Skeletal muscle satellite cell (primary cell): ENCODE results near the gene STAC.

Experiments
- H3K27me3 ChIP-seq: 2 replicates; pipeline ENCODE4 v1.7.0; 2013; ENCODE audit warnings: low read length; ENCODE audit not compliant: control insufficient read depth, insufficient read depth
- H3K36me3 ChIP-seq: 2 replicates; pipeline ENCODE4 v1.7.0; 2013; ENCODE audit warnings: mild to moderate bottlenecking, control low read depth, low read length; ENCODE audit not compliant: insufficient read depth
- H3K4me1 ChIP-seq: 2 replicates; pipeline ENCODE4 v1.7.0; 2013; ENCODE audit warnings: low read length; ENCODE audit not compliant: control insufficient read depth, insufficient read depth
- H3K4me2 ChIP-seq: 2 replicates; pipeline ENCODE4 v1.7.0; 2013; ENCODE audit warnings: mild to moderate bottlenecking, low read length
- H3K4me3 ChIP-seq: 2 replicates; pipeline ENCODE4 v1.7.0; 2013; ENCODE audit warnings: low read length
- H3K9ac ChIP-seq: 2 replicates; pipeline ENCODE4 v1.7.0; 2013; ENCODE audit warnings: mild to moderate bottlenecking, low read depth, low read length, moderate library complexity
- H3K9me3 ChIP-seq: replicated peaks from 2 replicates; pipeline ENCODE4 v1.7.0; 2013; ENCODE audit warnings: mild to moderate bottlenecking, control low read depth, low read length

The STAC gene

DNA sequence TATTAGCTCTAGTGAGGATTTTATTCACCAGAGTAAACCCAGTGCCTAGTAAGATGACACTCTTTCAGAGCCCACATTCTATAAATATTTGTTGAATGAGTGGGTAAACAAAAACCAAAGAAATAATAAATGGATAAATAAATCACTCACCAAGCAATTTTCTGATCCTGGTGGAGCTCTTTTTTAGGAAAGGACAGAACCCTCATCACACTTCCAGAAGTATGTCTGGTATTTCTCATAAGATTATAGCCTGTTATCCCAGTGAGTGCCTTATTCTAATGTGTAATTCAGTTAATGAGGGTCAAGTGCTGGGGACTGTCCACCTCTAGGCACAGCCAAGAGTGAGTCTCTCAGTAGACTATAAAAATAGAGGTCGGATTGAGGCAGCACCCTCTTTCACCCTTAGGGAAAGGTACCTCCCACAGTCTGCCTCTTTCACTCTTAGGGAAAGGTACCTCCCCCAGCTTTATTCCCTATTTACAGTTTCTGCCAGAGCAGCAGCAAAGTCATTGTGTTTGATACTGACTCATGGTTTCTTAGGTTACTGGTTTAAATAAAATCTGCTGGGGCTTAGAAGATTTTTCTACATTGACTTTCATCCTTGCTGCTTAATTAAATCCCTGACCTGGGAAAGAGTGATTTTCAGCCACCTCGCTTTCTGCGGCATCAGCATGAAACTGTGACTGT is 145.0 kb downstream of the STAC start:
- Histone ChIP-seq H3K36me3 (no peaks in the 10 kb centered on the region), H3K9me3 (no peaks in the 10 kb centered on the region), H3K4me1 (peaks cover 9% of the 10 kb centered on the region), H3K27me3 (no peaks in the 10 kb centered on the region), H3K4me2 (no peak overlapping the region), H3K4me3 (no peak overlapping the region), H3K9ac (no peak overlapping the region)

DNA sequence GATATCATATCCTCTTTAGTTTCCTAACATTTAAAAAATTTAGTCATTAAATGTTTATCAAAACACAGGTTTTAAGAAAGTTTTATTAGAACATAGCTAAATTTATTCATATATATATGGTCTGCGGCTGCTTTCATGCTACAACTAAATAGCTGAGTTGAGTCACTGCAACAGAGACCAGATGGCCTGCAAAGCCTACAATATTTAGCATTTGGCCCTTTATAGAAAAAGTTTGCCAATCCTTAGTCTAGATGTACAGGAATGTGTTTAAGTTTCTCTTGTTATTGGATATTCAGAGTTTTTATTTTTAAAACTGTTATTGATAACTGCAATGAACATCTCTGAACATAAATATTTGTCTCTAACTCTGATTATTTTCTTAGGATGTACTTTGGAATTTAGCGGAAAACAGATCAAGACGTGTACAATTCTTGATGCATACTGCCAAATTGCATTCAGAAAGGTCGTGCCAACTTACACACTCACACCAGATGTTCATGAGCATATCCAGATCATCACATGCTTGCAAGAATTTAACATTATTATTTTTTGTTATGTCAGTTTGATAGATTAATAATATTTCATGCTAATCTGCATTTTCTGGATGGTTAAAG is 157.9 kb downstream of the STAC start:
- Histone ChIP-seq H3K9ac (no peak overlapping the region), H3K4me3 (no peak overlapping the region), H3K4me2 (no peak overlapping the region), H3K4me1 (no peaks in the 10 kb centered on the region), H3K27me3 (peaks cover 7% of the 10 kb centered on the region), H3K36me3 (no peaks in the 10 kb centered on the region), H3K9me3 (no peaks in the 10 kb centered on the region)

DNA sequence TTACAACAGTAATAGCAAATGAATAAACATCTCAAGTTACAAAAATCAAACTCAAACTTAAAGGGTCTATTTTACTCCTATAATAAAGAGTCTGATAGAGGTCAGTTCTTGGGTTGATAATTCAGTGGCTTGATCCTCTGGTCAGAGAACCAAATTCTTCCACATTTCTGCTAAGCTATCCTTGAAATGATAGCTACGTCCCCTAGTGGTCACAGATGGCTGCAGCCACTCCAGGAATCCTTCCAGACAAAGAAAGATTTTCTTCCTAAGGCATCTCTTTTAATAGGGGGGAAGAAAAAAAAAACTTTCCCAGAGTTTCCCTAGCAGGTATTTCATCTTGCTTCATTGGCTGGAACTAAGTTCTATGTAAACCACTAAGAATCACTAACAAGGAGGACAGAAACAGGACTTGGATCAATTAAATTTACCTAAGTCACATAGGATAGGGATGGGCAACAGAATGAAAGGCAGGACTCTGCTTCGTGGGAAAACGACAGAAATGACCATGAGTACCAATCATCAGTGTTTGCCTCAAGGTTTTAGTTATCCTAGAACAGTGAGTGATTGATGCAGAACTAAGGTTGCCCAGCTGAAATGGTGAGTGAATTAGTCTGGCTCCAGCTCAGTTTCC is 160.7 kb downstream of the STAC start:
- no peaks in the 10 kb centered on the region for H3K9me3 ChIP-seq
- H3K27me3 ChIP-seq: peaks cover 7% of the 10 kb centered on the region
- H3K4me2 ChIP-seq: no peak overlapping the region
- no peak overlapping the region for H3K4me3 ChIP-seq
- H3K36me3 ChIP-seq: no peaks in the 10 kb centered on the region
- no peak overlapping the region for H3K9ac ChIP-seq
- H3K4me1 ChIP-seq: no peaks in the 10 kb centered on the region

- Histone ChIP-seq H3K4me3 (no peak overlapping the region), H3K36me3 (no peaks in the 10 kb centered on the region), H3K9ac (no peak overlapping the region), H3K4me1 (no peaks in the 10 kb centered on the region), H3K27me3 (peaks cover 7% of the 10 kb centered on the region), H3K9me3 (no peaks in the 10 kb centered on the region), H3K4me2 (no peak overlapping the region)
Measured at GRCh38 chr3:36542186-36542585, 161.9 kb downstream of the STAC start.

DNA sequence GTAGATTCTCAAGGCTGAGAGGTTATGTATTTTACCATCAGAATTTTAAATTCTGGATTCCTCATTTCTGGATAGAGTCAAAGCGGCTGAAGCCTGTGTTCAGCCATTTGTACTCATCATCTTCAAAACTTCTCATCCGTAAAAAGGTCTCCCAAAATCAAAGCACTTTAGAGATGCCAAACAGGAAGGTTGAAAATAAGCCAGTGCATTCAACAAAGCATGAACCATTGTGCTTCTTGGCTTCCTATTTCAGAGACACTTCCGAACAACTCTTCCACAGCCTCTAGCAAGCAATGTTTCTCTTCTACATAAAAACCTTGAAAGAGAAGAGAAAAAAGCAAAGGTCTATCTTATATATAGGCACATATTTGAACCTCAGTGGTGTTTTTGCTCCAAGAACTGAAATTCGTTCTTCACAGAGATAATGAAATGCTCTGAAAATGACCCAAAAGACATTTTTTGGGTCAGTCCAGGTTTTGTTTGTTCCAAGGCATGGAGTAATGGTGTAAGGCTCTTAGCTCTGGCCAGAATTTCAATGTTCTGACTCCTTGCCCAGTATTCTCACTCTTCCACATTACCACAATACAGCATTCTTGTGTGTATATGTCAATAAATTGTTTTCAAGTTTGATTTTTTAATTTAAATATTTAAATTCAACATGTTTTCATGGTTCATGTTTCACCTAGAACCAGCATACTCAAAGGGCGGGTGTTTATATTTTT is 163.1 kb downstream of the STAC start:
- no peaks in the 10 kb centered on the region for H3K4me1 ChIP-seq
- H3K4me3 ChIP-seq: no peak overlapping the region
- no peak overlapping the region for H3K9ac ChIP-seq
- no peaks in the 10 kb centered on the region for H3K36me3 ChIP-seq
- no peak overlapping the region for H3K4me2 ChIP-seq
- H3K27me3 ChIP-seq: peaks cover 7% of the 10 kb centered on the region
- H3K9me3 ChIP-seq: no peaks in the 10 kb centered on the region

- Histone ChIP-seq H3K4me2 (no peak overlapping the region), H3K4me1 (no peaks in the 10 kb centered on the region), H3K9me3 (peaks cover 4% of the 10 kb centered on the region), H3K9ac (no peak overlapping the region), H3K36me3 (no peaks in the 10 kb centered on the region), H3K27me3 (peaks cover 7% of the 10 kb centered on the region), H3K4me3 (no peak overlapping the region)
Measured at GRCh38 chr3:36546226-36546625, 165.9 kb downstream of the STAC start.

DNA sequence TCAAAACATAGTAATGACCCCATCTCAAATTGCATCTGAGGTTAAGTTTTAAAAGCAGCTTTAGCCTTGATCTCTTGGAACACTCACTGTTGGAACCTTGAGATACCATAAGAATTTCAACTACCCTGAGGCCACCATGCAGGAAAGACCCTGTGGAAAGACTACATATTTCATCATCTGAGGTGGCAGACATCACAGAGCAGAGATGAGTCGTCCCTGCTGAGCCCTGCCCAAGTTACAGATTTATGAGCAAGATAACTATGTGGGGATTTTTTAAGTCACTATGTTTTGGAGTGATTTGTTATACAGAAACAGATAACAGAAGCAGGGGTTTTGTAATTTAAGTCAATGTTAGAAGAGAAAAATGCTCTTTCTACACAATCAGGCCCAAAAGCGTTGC is 168.4 kb downstream of the STAC start:
- H3K4me1 ChIP-seq: no peaks in the 10 kb centered on the region
- H3K9ac ChIP-seq: no peak overlapping the region
- H3K36me3 ChIP-seq: no peaks in the 10 kb centered on the region
- H3K9me3 ChIP-seq: peaks cover 4% of the 10 kb centered on the region
- no peak overlapping the region for H3K4me2 ChIP-seq
- no peak overlapping the region for H3K4me3 ChIP-seq
- H3K27me3 ChIP-seq: no peaks in the 10 kb centered on the region

DNA sequence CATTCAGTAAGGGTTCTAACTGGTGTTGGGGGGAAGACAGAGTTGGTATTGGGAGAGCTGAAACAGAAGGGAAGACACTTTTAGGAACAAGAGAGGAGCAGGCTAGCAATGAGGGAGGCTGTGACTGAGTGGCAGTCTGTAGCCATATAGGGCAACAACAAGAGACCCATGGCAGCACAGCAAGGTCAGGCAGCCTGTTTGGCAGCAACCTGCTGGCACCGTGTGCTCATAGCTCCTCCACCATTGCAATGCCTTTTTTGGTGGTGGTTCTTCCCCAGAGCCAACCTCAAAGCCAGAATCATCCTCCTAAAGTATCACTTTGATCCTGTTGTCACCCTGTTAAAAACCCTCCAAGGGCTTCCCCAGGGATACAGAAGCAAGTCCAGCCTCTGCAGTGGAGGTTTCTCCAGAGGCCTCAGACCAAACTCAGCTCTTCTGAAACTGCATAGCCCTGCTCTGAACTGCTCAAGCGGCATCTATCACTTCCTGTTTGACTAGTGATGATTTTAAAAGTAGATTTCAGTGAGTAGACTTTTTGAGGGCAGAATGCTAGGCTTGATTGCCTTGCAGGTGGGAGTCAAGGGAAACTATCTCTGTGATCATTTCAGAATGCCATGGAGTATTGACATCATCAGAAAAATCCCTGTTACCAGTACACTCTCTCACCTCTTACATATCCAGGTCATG is 176.9 kb downstream of the STAC start:
- H3K4me3 ChIP-seq: no peak overlapping the region
- no peaks in the 10 kb centered on the region for H3K4me1 ChIP-seq
- no peak overlapping the region for H3K9ac ChIP-seq
- H3K36me3 ChIP-seq: no peaks in the 10 kb centered on the region
- no peaks in the 10 kb centered on the region for H3K27me3 ChIP-seq
- H3K9me3 ChIP-seq: no peaks in the 10 kb centered on the region
- H3K4me2 ChIP-seq: no peak overlapping the region

DNA sequence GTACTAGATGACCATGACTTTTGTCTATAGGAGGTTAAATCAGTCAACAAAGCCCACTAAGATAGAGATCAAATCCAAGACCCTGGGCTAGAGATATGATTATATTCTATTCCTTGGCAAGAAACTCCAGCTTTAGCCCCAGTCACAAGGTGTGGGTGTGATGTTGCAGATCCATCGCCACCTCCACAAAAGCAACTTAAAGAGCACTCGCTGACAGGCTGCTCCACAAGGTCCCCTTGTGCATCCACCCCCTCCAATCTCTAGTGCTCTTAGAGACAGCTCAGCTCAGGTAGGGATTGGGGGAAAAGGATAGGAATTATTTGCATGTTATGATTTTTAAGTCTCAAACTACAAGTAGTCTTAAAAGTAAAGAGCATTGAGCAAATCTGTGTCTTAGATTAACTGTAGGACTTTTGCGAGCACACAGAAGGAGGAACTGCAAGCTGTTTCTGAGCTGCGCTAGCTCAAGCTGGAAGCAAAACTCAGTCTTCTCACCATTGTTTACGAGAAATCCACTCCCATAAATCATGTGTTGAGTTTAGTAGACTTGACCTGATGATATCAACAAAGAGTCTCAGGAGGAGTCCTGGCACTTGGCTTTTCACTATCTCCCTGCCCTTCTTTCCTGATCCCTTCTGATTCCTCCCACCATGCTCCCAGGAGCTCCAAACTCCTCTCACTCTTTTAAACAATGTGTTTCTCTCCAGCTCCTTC is 177.6 kb downstream of the STAC start:
- Histone ChIP-seq H3K4me3 (no peak overlapping the region), H3K9me3 (no peaks in the 10 kb centered on the region), H3K4me2 (no peak overlapping the region), H3K36me3 (no peaks in the 10 kb centered on the region), H3K4me1 (no peaks in the 10 kb centered on the region), H3K27me3 (no peaks in the 10 kb centered on the region), H3K9ac (no peak overlapping the region)

DNA sequence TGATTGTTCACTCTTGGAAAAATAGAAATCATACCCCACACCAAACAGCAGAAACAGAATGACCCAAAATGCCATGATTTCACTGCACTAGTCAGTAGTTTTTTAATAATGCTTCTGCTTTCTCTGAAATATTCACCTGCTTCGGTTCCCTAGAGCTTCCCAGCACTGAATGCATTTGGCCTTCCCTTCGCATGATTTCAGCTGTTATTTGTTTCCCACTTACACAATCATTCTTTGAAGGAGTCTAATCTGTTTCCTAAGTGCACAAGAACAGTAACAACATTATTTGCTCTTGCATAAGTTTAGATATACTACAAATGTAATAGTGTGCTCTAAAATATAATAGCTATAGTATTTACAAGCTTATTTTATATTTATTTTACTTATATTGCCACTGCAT is 178.7 kb downstream of the STAC start:
- Histone ChIP-seq H3K36me3 (no peaks in the 10 kb centered on the region), H3K9me3 (no peaks in the 10 kb centered on the region), H3K27me3 (no peaks in the 10 kb centered on the region), H3K4me1 (no peaks in the 10 kb centered on the region), H3K9ac (no peak overlapping the region), H3K4me3 (no peak overlapping the region), H3K4me2 (no peak overlapping the region)

- Histone ChIP-seq H3K4me3 (no peak overlapping the region), H3K27me3 (no peaks in the 10 kb centered on the region), H3K9me3 (no peaks in the 10 kb centered on the region), H3K4me2 (no peak overlapping the region), H3K4me1 (no peaks in the 10 kb centered on the region), H3K36me3 (no peaks in the 10 kb centered on the region), H3K9ac (no peak overlapping the region)
Measured at GRCh38 chr3:36560685-36561084, 180.4 kb downstream of the STAC start.
